Fibroblast of mammary gland (primary cell): Measurements from ENCODE around the gene ACLY.

ENCODE experiments used
- DNase-seq: peaks from one replicate; pipeline ENCODE4 v3.0.0-alpha.2; 2010; ENCODE audit warnings: low read depth
- H3K4me3 ChIP-seq: 2 replicates; pipeline ENCODE4 v1.5.1; 2011; ENCODE audit warnings: low read depth, mild to moderate bottlenecking, low read length, moderate library complexity; ENCODE audit not compliant: control insufficient read depth
- TF ChIP-seq, protein P1 (sequence below): conservative IDR thresholded peaks from 2 replicates; pipeline ENCODE4 v1.5.1; 2011; ENCODE audit warnings: low read depth, low read length, inconsistent platforms; ENCODE audit not compliant: control insufficient read depth, insufficient read depth

ACLY gene

GRCh38 chr17:41962768-41963434, 44.1 kb upstream of the ACLY start:
- H3K4me3 ChIP-seq = no peak overlapping the region
- TF ChIP-seq, protein P1, sequence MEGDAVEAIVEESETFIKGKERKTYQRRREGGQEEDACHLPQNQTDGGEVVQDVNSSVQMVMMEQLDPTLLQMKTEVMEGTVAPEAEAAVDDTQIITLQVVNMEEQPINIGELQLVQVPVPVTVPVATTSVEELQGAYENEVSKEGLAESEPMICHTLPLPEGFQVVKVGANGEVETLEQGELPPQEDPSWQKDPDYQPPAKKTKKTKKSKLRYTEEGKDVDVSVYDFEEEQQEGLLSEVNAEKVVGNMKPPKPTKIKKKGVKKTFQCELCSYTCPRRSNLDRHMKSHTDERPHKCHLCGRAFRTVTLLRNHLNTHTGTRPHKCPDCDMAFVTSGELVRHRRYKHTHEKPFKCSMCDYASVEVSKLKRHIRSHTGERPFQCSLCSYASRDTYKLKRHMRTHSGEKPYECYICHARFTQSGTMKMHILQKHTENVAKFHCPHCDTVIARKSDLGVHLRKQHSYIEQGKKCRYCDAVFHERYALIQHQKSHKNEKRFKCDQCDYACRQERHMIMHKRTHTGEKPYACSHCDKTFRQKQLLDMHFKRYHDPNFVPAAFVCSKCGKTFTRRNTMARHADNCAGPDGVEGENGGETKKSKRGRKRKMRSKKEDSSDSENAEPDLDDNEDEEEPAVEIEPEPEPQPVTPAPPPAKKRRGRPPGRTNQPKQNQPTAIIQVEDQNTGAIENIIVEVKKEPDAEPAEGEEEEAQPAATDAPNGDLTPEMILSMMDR = peak; percentile 87
- peak; percentile 56 for DNase-seq

DNA sequence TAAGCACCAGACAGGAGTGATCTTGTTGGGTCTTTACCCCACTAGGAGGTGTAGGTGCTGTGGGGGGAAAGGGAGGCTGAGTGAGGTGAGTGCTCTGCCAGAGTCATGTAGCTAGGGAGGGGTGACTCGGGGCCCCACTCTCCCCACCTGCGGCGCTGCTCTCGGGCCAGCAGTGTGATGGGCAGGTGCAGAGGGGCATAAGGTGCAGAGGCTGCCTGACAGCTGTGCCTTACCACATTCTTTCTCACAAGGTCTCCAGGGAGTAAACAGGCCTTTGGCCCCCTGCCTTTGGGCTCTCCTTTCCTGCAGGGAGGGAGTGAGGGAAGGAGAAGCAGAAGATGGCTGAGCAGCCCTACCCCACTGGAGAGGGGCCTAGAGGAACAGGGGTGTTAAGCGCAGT, 43.4 kb upstream of the ACLY start:
- no peak for DNase-seq
- TF ChIP-seq, protein P1 = no peak
- H3K4me3 ChIP-seq = no peak overlapping the region

DNA sequence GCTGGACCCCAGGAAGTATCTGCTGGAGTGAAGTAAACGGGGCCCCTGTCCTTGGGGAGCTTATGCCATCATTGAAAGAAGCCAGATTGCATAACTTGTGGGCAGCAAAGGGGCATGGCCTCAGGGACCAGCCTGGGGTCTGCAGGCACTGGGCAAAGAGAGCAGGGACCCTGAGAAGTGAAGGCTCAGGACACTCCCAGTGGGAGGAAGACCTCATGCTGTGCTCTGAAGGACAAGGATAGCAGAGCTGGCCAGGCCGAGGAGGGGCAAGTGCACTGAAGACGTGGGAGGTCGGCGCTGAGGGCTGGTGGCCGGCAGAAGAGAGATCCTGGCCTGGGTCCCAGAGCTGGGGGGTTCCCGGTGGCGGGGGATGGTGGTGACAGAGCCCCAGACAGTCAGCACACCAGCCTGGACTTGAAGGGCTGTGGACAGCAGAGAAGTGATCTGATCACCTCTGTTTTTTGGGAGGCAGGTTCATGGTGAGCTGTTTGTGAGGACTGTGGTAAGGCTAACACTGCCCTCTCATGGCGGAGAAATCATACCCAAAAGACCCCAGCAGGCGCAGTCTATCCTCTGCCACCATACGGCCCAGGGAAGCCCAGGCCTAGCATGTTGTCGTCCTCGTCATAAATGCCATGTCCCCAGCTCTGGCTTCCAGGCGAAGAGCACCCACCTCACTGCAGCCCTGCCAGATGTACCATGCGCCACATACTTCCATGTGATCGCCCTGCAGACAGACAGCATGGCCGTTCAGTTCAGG, 40.8 kb upstream of the ACLY start:
- H3K4me3 ChIP-seq = no peak overlapping the region
- peak; percentile 69 for DNase-seq
- TF ChIP-seq, protein P1 = peak; percentile 65

DNA sequence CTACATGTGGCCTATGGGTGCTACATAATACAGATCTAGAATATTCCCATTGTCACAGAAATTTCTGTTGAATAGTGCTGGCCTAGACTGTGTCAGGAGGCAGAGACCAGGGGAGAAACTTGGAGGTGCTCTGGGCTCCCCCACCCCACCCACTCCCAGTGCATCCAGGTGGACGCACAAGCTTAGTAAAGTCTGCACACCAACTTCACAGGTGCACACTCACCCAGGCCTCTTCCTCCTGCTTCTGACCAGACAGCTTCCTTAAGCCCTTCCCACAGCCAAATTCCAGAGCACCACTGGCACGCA, 40.2 kb upstream of the ACLY start:
- no peak for DNase-seq
- TF ChIP-seq, protein P1 = no peak
- H3K4me3 ChIP-seq = no peak overlapping the region

DNA sequence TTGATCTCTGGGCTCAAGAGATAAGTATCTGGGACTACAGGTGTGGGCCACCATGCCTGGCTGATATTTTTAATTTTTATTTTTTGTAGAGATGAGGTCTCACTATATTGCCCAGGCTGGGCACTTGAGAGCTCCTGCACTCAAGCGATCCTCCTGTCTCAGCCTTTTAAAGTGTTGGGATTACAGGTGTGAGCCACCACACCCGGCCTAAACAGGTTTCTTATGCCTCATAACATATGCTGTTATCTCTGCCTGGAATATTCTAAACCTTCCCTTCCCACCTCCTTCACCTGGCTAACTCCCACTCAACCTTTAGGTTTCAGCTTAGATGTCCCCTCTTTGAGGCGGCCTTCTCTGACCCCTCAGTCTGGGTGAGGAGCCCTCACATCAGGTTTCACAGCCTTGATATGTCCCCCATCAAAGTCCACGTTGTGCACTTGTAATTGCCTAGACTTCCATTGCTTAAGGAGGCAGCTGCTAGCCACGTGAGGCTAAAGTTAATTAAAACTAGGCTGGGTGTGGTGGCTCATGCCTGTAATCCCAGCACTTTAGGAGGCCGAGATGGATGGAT, 39.2 kb upstream of the ACLY start:
- TF ChIP-seq, protein P1 = no peak
- DNase-seq = no peak
- H3K4me3 ChIP-seq = no peak overlapping the region

DNA sequence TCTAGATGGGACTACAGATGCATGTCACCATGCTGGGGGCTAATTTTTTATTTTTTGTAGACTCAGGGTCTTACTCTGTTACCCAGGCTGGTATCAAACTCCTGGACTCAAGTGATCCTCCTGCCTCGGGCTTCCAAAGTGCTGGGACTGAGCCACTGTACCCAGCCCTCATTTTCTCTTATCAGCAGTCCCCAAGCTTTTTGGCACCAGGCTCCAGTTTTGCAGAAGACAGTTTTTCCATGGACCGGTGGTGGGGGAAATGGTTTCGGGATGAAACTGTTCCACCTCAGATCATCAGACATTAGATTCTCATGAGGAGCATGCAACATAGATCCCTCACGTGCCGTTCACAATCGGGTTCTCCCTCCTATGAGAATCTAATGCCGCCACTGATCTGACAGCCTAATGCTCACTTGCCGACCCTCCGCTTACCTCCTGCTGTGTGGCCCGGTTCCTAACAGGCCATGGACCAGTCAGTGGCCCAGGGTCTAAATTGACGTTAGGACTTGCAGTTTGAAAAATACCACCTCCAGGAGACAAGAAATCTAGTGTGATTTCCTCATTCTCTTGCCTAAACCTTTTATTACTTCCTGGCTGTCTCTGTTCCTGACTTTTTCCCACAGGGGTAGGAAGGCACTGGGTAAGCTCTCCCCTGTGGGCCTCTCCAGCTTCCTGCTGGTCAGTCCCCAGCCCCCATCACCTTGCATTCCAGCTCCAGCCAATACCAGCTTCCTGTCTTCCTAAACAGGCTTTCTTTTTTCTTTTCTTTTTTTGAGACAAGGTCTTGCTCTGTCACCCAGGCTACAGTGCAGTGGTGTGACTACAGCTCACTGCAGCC, 38.5 kb upstream of the ACLY start:
- DNase-seq = no peak
- H3K4me3 ChIP-seq = no peak overlapping the region
- TF ChIP-seq, protein P1 = no peak
